Activated T-cell treated with anti-CD3 and anti-CD28 coated beads for 4 hours (primary cell): Measurements from ENCODE around the gene UGP2.
"Not testable (repeated sequence)": the region's sequence is repeated elsewhere in the genome, so short reads cannot be mapped to it uniquely, and the experiment has no call there.

Experiments
- DNase-seq: peaks from one replicate; pipeline ENCODE4 v3.0.0-alpha.2; 2020

The UGP2 gene

DNA sequence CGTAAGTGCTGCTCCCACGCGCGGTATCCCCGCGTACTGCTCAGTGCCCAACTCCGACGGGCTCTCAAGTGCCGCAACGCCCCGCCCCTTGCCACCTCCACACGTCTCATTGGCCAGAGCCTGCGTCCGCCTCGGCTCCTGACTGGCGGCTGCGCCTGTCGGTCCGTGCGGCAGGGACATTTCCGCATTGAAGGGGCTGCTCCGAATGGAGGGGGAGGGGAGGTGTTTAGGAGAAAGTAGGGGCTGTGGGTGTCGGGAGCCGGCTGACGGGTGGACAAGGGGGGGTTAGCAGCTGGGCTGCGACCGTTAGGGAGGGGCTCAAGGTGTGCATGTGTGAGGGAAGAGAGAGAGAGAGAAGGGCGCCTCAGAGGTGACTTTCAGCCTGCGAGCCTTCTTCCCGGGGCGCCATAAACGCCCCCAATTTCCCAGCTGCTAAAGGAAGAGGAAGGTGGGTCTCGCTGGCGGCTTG, 877 bp upstream of the UGP2 start:
- DNase-seq: peak; percentile 96

DNA sequence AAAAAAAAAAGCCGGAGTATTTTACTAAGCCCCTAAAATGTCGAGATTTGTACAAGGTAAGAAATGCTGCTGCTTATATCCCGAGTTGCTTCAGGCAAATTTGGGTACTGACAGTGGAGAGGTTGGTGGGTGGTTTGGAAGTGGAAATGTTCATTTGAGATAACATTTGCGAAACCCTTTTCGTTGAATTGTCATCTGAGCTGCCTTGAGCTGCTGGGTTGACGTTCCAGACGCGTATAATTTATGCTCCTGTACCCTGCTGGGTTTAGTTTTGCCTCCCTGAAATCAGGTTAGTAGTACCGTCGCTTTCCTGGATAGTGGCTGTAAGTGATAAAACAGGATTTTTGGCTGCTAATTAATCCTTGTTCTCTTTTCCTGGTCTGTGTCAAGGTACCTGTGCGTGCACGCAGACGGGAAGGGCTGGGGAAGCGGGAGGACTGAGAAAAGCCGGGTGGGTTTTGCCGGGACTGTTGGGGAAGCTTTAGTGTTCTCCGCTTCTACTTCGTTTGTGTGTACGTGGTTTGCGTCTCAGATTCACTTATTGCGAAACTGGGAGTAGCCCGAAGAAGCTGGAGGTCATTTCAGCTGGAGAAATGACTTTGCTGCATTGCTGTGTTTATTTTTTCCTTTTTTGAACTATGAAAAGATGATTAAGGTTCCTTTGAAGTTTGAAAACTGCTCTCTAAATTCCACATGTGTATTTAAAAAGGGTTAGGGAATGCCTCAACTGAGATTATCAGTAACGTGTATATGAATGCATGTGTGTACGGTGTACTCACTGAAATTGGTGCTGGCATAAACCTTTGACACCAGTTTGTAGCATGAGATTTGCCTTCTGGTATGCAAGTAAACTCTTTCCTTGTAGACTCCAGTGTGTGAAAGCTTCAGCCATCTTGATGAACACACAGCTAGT, 709 bp downstream of the UGP2 start:
- DNase-seq: no peak

DNA sequence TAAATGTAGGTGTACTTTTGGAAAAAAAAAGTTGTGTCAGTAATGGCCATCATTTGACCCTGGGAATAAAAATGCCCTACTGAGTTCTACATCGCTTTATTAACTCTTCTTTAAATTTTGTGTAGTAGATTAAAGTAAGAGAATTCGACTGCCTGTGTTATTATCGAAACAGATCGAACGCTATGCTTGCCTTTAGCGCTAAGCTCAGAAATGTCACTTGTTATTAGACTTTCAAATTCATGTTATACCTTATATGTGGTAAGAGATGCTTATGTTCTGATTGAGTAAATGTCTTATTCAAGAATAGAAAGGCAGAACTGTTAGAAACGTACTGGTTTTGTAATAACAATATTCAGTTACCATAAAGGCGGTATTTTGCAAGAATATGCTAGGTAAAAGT, 1.4 kb downstream of the UGP2 start:
- no peak for DNase-seq

DNA sequence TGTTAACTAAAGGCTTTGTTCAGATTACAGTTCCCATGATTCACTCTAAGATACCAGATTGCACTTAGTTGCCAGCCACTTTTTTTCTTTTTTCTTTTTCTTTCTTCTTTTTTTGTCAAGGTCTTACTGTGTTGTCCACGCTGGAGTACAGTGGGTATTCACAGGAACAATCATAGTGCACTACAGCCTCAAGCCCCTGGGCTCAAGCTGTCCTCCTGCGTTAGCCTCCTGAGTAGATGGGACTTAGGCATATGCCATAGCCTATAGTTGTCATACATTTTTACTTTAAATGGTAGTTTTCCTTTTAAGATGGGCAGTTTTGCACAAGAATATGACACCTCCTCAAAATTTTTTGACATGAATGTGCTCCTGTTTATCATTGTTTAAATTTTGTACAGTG, 2.1 kb downstream of the UGP2 start:
- DNase-seq: no peak

DNA sequence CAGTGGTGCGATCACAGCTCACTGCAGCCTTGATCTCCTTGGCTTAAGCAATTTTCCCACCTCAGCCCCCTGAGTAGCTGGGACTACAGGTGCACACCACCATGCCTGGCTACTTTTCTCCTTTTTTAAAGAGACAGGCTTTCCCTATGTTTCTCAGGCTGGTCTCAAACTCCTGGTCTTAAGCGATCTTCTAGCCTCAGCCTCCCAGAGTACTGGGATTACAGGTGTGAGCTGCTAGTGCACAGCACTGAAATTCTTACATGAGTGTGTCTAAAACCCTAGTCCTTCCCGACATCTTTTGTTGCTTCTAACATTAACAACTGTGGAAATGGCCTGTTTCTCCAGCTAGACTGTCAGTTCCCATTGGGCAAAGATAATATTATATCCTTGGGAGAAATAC, 2.9 kb downstream of the UGP2 start:
- no peak for DNase-seq

DNA sequence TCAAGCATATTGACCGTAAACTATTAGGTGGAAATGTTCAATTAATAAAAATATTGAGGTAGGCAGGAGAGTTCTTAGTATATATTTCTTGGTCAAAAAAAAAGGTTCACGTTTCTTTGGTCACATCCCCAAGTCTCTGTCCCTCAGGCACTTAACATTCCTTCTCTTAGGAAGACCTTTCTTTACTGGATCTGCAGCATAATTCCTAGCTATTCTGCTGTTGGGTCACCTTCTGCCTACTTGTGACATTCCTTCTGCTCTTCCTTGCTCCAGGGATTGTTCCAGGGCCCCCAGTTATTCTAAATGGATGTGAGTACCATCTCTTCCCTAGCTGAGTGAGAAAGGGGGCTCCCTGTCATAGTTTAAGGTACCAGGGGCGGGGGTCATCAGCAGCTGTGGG, 4.2 kb downstream of the UGP2 start:
- DNase-seq: no peak

DNA sequence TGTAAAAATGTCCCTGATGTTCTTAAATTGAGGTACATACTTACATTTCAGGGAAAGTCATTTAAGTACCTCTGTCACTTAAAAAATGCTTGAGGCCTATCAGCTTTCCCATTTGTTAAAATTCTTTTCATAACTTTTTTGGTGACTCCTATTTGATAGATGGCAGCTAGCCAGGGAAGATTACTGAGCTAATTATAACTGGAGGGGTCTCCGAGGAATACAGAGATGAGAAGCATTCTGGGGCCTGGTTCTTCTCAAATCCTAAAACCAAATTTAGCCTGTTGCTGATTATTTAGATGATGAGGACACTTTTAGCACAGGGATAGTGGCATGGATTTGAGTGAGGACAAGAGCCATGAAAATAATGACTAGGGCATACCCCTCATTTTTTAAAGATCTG, 4.8 kb downstream of the UGP2 start:
- DNase-seq: no peak

DNA sequence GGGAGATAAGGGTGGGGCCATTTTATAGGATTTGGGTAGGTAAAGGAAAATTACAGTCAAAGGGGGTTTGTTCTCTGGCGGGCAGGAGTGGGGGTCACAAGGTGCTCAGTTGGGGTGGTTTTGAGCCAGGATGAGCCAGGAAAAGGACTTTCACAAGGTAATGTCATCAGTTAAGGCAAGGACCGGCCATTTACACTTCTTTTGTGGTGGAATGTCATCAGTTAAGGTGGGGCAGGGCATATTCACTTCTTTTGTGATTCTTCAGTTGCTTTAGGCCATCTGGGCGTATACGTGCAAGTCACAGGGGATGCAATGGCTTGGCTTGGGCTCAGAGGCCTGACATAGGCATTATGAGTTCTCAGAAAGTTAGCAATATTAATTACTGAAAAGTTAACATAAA, 5.9 kb downstream of the UGP2 start:
- DNase-seq: not testable (repeated sequence)

DNA sequence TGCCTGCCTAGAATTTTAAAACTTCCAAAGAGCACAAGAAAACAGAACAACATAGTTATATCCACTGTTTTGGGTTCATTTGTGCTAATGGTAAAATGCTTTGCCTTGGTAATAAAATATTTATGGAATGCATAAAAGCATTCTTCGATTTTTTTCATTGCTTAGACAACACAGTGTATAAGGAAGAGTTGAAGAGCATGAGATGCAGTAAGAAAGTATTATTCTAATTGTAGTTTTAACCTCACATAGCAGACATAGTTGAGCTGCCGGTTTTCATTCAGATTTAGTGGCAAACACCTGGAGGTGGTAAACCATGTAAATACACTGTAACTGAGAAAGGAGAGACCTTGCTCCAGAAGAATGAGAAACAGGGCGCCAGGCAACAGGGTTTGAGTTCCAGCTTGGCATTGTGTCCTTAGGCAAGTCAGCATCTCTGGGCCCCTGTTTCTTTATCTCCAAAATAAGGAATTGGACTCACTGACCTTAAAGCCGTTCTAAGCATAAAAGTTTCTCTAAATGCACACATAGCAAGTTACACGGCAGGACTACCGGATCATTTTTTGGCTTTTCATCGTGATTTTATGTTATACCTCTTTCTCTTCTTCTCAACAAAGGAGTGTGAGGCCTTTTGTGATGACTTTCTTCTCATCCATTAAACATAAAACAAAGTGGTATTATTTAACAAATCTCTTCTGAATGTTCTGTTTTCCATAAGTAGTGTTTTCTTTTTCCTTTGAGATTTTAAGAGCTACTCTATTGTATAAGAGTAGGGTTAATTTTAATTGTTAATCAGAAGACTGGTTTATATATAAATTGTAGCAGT, 7.9 kb downstream of the UGP2 start:
- no peak for DNase-seq

DNA sequence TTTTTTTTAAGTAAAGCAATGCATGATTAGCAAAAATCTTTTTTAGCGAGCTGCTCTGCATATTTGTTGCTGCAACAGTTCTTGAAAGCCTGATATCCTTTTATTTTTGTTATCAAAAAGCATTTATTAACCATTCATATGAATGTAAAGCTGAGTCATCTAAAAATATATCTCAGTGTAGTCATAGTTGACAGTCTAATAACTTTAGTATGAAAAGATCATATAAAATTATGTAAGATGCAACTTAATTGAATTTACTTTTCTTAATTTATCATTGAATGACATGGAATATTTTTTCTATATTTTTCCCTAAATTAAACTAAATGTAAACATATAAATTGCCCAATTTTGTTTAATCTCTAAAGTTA, 8.5 kb downstream of the UGP2 start:
- no peak for DNase-seq

DNA sequence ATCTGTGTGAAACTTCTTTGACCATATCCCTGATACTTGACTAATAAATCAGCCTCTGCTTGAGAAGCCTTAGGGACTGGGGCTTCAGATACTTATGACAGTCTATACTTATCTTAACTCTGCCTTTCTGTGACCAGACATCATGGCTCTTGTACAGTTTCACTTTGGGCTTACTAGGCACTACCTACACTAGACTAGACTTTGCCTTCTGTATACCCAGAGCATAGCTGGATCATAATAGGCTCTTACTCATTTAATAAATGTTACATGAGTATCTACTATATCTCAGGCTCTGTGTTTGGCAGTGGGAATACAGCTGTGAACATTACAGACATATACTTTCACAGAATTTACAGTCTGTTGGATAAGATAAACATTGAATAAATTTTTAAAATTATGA, 9.0 kb downstream of the UGP2 start:
- DNase-seq: no peak

DNA sequence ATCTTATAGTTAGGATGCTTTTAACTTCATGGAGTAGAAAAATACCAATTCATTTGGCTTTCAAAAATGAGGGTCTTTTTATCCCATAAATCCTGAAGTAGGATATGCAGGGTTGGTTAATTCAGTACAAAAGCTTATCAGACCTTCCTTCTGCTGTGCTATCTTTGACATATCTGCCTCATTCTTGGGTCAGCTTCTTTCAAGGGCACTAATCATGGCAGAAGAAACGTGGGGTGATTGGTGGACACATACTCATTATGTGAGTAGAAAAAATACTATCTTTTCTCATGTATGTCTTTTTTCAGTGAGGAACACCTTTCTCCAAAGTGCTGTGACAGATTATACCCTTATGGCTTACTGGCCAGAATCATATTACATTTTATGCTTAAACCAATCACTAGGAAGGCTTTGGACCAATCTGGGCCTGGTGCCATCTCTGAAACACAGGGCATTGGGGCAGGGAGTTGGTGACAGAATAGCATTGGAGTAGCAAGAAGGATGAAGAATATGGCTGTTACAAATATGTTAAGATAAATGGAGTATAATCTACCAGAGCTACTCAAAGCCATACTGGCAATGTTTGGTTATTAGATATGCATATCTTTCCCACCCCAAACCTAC, 10.1 kb downstream of the UGP2 start:
- DNase-seq: no peak

DNA sequence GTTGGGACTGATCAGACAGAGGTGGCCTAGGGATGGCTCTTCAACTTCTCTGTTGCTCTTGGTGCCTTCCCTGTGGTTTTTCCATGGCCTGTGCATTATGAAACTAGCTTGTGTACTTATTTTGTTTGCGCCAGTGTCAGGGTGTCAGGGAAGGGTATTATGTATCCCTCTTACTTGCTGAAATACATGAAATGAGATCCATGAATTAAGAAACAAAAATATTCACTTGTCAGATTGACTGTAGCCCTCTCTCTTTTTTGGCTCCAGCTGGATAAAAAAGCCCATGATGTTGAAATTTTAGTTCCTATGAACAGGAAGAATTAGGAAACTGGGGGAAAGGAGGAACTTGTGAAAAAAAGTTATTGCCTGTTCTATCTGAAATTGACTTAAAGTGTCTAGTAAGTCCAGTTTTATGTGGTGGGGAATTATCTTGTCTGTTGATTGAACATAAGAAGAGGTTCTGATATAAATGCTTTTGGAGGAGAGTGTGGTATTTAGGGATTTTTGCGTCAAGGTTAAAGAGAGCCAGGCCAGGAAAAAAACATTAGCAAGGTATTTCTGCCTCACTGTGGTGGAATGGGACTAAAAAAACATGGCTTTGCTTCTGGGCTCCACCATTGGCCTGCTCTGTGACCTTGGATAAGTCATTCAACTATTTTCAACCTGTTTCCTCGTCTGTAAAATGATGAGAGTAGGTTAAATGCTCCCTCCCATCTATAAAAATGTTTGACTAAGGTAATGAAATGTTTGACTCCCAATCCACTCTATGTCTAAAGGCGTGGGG, 12.0 kb downstream of the UGP2 start:
- DNase-seq: no peak

DNA sequence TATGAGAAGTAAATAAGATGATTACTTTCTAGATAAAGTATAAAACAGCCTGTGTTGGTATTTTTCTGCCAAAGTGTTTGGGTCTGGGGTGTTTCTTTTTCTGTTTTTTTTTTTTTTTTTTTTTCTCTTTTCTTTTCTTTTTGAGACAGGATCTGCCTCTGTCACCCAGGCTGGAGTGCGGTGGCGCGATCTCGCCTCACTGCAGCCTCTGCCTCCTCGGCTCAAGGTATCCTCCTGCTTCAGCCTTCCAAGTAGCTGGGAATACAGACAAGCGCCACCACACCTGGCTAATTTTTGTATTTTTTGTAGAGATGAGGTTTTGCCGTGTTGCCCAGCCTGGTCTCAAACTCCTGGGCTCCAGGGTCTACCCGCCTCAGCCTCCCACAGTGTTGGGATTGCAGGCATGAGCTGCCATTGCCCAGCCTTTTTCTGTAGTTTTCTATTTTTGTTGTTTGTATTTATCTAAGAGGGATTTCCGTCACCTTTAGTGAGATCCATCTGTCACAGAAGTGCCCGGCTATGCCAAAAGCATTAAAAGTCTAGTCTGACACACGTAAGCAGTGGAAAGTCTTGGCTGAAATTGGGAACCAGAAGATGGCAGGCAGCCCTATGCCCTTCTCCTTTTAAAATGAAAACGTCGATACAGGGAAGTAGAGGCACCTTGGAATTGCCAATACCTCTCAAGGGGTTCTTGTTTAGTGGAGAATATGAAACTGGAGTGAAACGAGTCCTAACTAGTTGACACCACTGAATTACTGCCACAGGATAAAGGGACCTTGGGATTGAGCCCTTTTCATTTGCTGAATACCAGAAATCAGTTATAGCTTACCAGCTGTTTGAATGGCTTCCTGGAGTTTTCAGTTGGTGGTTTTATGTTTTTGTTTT, 14.0 kb downstream of the UGP2 start:
- DNase-seq: no peak

DNA sequence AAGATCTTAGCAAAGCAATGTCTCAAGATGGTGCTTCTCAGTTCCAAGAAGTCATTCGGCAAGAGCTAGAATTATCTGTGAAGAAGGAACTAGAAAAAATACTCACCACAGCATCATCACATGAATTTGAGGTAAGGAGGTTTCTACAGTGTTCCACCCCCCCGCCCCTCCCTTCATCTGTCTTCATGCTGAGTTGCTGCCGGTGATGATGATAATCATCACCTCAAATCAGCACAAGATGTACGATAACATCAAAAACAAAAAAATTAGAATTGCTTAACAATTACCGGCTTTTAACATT, 14.6 kb downstream of the UGP2 start:
- DNase-seq: peak; percentile 25

DNA sequence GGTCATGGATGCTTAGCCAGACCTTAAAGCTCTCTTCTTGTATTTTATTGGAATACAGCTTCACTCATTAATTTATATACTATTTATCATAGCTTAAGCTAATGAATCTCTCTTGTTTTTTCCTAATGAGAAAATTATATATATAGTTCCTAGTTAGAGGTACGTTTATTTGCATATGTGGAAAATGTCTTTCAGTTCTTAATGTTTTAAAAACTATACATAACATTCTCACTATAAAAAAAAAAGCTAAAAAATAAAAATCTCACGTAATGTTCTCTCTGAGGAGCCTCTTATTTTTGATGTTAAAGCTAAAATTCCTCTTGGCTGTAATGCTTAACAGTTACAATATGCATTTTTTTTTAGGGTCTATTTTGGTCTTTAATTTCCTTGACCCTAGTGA, 16.6 kb downstream of the UGP2 start:
- DNase-seq: no peak

DNA sequence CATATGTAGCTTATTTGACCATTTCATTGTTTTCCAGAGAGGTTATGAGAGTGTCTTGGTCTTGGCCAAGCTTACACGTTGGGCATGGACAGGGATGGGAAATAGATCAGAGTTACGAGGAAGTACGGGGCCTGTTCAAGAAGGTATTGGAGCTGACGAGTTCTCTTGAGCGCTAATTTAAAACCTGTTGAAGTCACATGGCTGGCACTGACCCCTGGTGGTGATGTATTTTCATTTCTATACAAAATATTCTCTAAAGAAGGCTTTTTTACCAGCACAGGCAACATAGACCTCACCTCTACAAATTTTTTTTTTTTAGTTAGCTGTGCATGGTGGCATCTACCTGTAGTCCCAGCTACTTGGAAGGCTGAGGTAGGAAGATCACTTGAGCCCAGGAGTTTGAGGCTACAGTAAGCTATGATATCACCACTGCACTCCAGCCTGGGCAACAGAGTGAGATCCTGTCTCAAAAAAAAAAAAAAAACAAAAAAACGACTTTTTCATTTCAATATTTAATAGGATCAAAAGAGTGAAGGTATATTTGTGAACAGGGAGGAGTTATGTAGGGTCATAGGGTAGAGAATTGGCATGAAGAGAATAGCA, 19.6 kb downstream of the UGP2 start:
- DNase-seq: peak; percentile 58

DNA sequence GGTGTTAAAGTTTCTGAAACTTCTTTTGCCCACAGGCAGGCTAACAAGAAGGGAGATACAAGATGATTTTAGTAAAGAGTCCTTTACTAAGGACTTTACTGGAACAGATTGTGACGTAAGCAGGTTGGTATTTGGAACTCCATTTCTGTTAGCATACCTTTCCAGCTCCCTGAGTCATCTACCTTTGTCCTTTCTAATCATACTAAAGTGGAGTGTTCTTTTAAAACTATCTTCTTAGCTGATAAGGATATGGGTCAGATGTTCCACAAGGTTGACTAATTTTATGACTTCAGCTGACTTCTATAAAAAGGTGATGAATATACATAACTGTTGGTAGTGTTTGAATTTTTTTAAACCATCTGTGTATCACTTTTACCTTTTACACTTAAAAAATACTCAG, 21.1 kb downstream of the UGP2 start:
- DNase-seq: no peak

DNA sequence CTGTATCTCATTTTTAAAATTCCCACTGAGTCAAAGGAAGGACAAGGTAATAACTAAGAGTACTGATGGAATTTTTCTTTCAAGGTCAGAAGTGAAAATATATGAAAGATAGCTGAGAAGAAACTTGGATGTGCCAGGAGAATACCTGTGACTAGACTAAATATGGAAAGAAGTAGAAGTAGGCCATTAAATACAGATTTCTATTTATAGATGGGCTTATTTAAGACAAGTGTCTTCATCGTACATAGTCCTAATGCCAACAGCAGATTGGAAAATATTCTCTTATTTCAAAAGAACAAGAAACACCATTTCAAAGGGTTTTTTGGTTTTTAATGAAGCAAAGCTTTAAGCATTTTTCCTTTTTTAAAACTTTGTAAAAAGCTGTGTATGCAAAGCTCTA, 22.0 kb downstream of the UGP2 start:
- DNase-seq: no peak

DNA sequence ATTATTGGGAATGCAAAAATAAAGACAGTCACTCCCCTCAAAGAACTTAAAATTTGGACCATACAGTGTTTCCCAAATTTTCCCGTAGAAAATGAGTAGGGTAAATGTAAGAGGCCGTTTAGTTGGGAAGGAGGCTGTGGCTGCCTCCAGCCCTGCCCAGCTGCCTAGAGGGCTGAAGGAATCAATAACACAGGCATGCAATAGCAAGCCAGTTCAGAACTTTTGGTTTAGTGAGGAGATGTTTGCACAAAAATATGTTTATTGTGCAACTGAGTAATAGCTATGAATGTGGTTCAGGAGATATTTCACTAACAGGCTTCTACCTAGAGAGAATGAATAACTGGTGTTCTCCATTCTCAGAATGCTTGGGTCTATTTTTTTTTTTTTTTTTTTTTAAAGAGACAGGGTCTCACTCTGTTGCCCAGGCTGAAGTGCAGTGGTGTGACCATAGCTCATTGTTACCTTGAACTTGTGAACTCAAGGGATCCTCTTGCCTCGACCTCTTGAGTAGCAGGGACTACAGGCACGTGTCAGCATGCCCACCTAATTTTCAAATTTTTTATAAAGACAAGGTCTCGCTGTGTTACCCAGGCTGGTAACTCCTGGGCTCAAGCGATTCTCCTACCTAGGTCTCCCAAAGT, 23.6 kb downstream of the UGP2 start:
- DNase-seq: no peak
